Activated CD8-positive, alpha-beta T cell treated with anti-CD3 and anti-CD28 coated beads for 36 hours (primary cell): Measurements from ENCODE around the gene TM9SF4. TPM values are rescaled to one million over a fixed set of nuclear protein-coding genes. Genes with fewer than 3 reads are reported as not detected.
A peak's percentile ranks its signal among the peaks of the same experiment; 100 is the strongest.

Source experiments
- ATAC-seq: fragments of 200-7000 bp; cut with Tn5 transposase; one replicate; pipeline ENCODE4 v1.10.0; 2021; ENCODE audit warnings: mild to moderate bottlenecking, moderate library complexity
- CTCF ChIA-PET: fragments of 350-600 bp; sonication (Branson Sonifier 250); formaldehyde crosslinking; loops from one replicate; lab custom pipeline; 2021; ENCODE audit warnings: antibody characterized with exemption; lab: Charles Lee
- POLR2A ChIA-PET: fragments of 350-600 bp; sonication (Branson Sonifier 250); formaldehyde crosslinking; loops from one replicate; lab custom pipeline; 2021; ENCODE audit warnings: antibody characterized with exemption; lab: Charles Lee
- DNase-seq: peaks from one replicate; pipeline ENCODE4 v3.0.0-alpha.2; 2020
- H3K27ac Mint-ChIP-seq: one replicate; pipeline ENCODE4 v1.8.0; 2021; ENCODE audit warnings: mild to moderate bottlenecking, mixed read lengths
- H3K27me3 Mint-ChIP-seq: one replicate; pipeline ENCODE4 v1.8.0; 2021; ENCODE audit warnings: mixed read lengths
- H3K36me3 Mint-ChIP-seq: one replicate; pipeline ENCODE4 v1.8.0; 2021; ENCODE audit warnings: low read depth, mixed read lengths
- H3K4me1 Mint-ChIP-seq: one replicate; pipeline ENCODE4 v1.8.0; 2021; ENCODE audit warnings: low read depth, mixed read lengths
- H3K4me3 Mint-ChIP-seq: one replicate; pipeline ENCODE4 v1.8.0; 2021; ENCODE audit warnings: mild to moderate bottlenecking, moderate library complexity, mixed read lengths
- H3K9me3 Mint-ChIP-seq: one replicate; pipeline ENCODE4 v1.8.0; 2021; ENCODE audit warnings: mixed read lengths
- intact Hi-C: fragments of 100-400 bp; cut with micrococcal nuclease; formaldehyde crosslinking; loops from one replicate; pipeline ENCODE4 v1.10.0; 2022
- total RNA-seq, 2 experiments: library from RNA; stranded (reverse); gene quantifications; one replicate each; pipeline ENCODE4 v1.2.3, GENCODE V29; 2021
- TF ChIP-seq, protein P1 (sequence below): fragments of 200-600 bp; IDR thresholded peaks from one replicate; pipeline ENCODE4 v1.8.0; 2022; ENCODE audit warnings: antibody characterized with exemption, mild to moderate bottlenecking

TM9SF4 gene
- total RNA-seq, 2 experiments from 2014 or later, result 36.5 to 39.5 TPM

DNA sequence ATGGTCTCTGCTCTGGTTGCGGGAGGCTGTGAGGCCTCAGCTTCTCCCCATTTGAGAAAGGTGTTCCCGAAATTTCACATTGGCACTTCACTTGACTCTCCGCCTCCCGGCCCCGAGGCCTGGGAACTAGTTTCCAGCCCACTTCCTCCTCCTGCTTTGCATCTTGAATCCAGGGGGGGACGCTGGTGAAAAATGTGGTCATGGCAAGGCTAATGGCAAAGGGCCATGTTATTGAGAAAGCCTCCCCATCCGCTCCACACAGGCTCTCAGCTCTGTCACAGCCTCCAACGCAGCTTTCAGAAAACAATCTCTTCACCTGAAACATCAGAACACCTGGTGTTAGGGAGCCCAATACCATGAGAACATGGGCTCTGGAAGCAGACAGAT lies 92.5 kb downstream of the TM9SF4 start:
- Mint-ChIP-seq H3K36me3 (peaks cover 94% of the 10 kb centered on the region), H3K4me3 (peak overlapping the region; percentile 99), H3K27me3 (no peaks in the 10 kb centered on the region), H3K27ac (peak overlapping the region; percentile 92), H3K9me3 (no peaks in the 10 kb centered on the region), H3K4me1 (peaks cover 62% of the 10 kb centered on the region)
- intact Hi-C loops, result no loop called here
- POLR2A ChIA-PET, result interaction anchor here (1.0 to 7.6 kb wide), 3 partner anchors 9 to 68 kb away, joined by 4 to 60 read pairs (median 4); no protein-coding TSS in a partner anchor
- CTCF ChIA-PET, result interaction anchor here (1.0 kb wide), 1 partner anchor 84 kb away, joined by 3 read pairs; no protein-coding TSS in a partner anchor
- ATAC-seq (no peak), DNase-seq (no peak)
- TF ChIP-seq, protein P1, sequence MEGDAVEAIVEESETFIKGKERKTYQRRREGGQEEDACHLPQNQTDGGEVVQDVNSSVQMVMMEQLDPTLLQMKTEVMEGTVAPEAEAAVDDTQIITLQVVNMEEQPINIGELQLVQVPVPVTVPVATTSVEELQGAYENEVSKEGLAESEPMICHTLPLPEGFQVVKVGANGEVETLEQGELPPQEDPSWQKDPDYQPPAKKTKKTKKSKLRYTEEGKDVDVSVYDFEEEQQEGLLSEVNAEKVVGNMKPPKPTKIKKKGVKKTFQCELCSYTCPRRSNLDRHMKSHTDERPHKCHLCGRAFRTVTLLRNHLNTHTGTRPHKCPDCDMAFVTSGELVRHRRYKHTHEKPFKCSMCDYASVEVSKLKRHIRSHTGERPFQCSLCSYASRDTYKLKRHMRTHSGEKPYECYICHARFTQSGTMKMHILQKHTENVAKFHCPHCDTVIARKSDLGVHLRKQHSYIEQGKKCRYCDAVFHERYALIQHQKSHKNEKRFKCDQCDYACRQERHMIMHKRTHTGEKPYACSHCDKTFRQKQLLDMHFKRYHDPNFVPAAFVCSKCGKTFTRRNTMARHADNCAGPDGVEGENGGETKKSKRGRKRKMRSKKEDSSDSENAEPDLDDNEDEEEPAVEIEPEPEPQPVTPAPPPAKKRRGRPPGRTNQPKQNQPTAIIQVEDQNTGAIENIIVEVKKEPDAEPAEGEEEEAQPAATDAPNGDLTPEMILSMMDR, result no peak

DNA sequence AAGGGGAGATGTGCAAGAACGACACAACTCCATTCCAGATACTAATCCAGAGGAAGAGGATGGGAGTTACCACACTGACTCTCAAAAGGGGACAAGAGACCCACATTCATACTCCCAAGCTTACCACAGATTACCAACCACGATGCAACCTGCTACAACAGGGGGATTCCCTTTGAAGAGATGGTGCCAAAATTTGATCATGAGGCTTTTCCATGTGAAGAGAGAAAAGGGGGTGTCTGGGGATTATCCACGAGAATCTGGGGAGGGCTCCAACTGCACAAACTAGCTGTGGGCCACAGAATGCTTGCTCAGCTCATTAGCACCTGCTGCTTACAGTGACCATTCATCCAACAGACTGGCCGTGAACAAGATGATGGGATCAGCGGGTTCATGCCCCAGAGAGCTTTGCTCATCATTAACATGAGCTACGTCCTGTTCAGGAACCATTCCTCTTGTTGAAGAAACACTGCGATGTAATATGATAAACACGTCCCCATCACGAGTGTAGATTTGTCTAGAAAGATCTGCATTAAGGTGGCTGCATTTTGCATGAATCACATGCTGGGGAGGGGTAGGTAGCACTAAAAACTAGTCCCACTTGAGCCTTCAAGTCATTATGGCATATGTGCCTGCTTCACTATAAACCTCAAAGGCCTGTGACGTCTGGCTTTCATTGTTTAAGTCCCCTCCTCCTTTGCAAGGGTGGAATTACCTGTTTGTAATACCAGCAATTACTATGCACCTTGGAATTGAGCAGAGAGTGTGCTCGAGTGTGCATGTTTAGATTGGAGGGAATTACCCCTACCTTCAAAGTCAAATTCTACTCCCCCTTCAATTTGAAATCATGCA lies 94.1 kb downstream of the TM9SF4 start:
- peak overlapping the region; percentile 92 for H3K27ac Mint-ChIP-seq
- ChIA-PET CTCF (interaction anchor here (1.1 kb wide), 1 partner anchor 280 kb away, joined by 4 read pairs; no protein-coding TSS in a partner anchor), POLR2A (interaction anchor here (1.0 to 7.6 kb wide), 12 partner anchors 9 to 305 kb away, joined by 3 to 60 read pairs (median 3); partner anchors contain the start of gene ASXL1)
- H3K27me3 Mint-ChIP-seq, result no peaks in the 10 kb centered on the region
- H3K4me1 Mint-ChIP-seq, result peaks cover 58% of the 10 kb centered on the region
- ATAC-seq (peak; percentile 46), DNase-seq (peak; percentile 67)
- no peaks in the 10 kb centered on the region for H3K9me3 Mint-ChIP-seq
- H3K36me3 Mint-ChIP-seq, result peaks cover 83% of the 10 kb centered on the region
- intact Hi-C loops, result loop anchor here (2.0 kb wide), 1 partner anchor 47 kb away; no protein-coding TSS in a partner anchor
- H3K4me3 Mint-ChIP-seq, result peak overlapping the region; percentile 99
- TF ChIP-seq, protein P1, result no peak

- intact Hi-C loops, result loop anchor here (2.0 to 5.0 kb wide), 2 partner anchors 46 to 83 kb away; no protein-coding TSS in a partner anchor
- peak overlapping the region; percentile 92 for H3K27ac Mint-ChIP-seq
- no peaks in the 10 kb centered on the region for H3K9me3 Mint-ChIP-seq
- H3K27me3 Mint-ChIP-seq, result no peaks in the 10 kb centered on the region
- POLR2A ChIA-PET, result interaction anchor here (0.7 to 7.6 kb wide), 20 partner anchors 10 to 305 kb away, joined by 3 to 60 read pairs (median 4); partner anchors contain the start of gene ASXL1
- ATAC-seq, result peak; percentile 70
- CTCF ChIA-PET, result interaction anchor here (0.5 to 2.2 kb wide), 6 partner anchors 82 to 317 kb away, joined by 3 to 8 read pairs (median 4); no protein-coding TSS in a partner anchor
- DNase-seq, result peak; percentile 96
- TF ChIP-seq, protein P1, result no peak
- peaks cover 81% of the 10 kb centered on the region for H3K36me3 Mint-ChIP-seq
- peaks cover 57% of the 10 kb centered on the region for H3K4me1 Mint-ChIP-seq
- peak overlapping the region; percentile 99 for H3K4me3 Mint-ChIP-seq
Observed at GRCh38 chr20:32204205-32205109, 94.9 kb downstream of the TM9SF4 start.

DNA sequence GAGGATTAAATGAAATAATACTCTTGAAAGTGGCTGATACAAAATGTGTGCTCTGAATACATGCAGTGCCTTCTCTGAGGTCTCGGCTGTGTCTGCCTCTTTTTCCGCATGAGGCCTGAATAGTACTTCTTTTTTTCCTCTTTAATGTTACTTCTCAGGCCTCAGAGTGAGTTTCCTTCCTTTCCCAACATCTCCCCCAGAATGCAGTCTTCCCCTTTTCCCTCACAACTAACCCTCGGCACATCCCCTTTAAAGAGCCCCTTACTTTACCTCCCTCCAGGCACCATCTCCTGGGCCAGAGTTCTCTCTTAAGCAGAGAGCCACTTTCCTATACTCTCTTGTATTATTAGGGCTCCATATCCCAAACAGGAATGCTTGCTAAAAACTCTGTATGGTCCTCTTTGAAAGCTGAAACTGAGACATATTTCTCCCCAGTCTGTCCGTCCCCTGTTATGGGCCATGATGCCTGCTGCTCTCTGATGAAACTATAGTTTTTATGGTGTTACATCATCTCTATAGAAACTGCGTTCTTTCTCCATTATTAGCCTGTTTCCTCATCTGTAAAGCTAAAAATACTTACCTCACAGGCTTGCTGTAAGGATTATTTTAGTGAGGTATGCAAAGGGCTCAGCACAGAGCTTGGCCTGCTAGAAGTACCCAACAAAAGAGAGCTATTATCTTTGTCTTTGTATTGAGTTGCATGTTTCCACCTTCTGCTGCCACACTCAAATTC lies 95.8 kb downstream of the TM9SF4 start:
- Mint-ChIP-seq H3K4me3 (peak overlapping the region; percentile 99), H3K27me3 (no peaks in the 10 kb centered on the region), H3K36me3 (peaks cover 82% of the 10 kb centered on the region), H3K9me3 (no peaks in the 10 kb centered on the region), H3K27ac (peak overlapping the region; percentile 92), H3K4me1 (peaks cover 59% of the 10 kb centered on the region)
- TF ChIP-seq, protein P1, result no peak
- ChIA-PET CTCF (interaction anchor here (0.5 to 2.2 kb wide), 5 partner anchors 82 to 316 kb away, joined by 3 to 8 read pairs (median 3); no protein-coding TSS in a partner anchor), POLR2A (interaction anchor here (0.7 to 7.6 kb wide), 23 partner anchors 9 to 483 kb away, joined by 3 to 60 read pairs (median 4); partner anchors contain the start of genes ASXL1, BCL2L1, KIF3B and TM9SF4)
- DNase-seq (no peak), ATAC-seq (no peak)
- intact Hi-C loops, result loop anchor here (2.0 to 5.0 kb wide), 2 partner anchors 46 to 82 kb away; no protein-coding TSS in a partner anchor
